Panc1 (cell line): ENCODE measurements around the gene MYEOV.

Experiments
- CTCF ChIP-seq: fragments of 450-650 bp; IDR thresholded peaks from 2 replicates; pipeline ENCODE4 v1.5.1; 2017; ENCODE audit warnings: mild to moderate bottlenecking
- POLR2AphosphoS5 ChIP-seq: IDR thresholded peaks from 2 replicates; pipeline ENCODE4 v1.6.1; 2012; ENCODE audit warnings: mild to moderate bottlenecking, low read depth, low read length, moderate library complexity
- TCF7L2 ChIP-seq: IDR thresholded peaks from 2 replicates; pipeline ENCODE4 v1.6.1; 2011; ENCODE audit warnings: mild to moderate bottlenecking, low read depth, low read length, inconsistent platforms
- TF ChIP-seq, protein P1 (sequence below), 2 experiments: IDR thresholded peaks; 2 replicates each; pipeline ENCODE4 v1.6.1; 2011 to 2012; ENCODE audit warnings: low read depth in 2 of 2, control low read depth in 1 of 2, low read length in 1 of 2, mild to moderate bottlenecking in 1 of 2, moderate library complexity in 1 of 2; ENCODE audit not compliant: insufficient read depth in 1 of 2

DNA sequence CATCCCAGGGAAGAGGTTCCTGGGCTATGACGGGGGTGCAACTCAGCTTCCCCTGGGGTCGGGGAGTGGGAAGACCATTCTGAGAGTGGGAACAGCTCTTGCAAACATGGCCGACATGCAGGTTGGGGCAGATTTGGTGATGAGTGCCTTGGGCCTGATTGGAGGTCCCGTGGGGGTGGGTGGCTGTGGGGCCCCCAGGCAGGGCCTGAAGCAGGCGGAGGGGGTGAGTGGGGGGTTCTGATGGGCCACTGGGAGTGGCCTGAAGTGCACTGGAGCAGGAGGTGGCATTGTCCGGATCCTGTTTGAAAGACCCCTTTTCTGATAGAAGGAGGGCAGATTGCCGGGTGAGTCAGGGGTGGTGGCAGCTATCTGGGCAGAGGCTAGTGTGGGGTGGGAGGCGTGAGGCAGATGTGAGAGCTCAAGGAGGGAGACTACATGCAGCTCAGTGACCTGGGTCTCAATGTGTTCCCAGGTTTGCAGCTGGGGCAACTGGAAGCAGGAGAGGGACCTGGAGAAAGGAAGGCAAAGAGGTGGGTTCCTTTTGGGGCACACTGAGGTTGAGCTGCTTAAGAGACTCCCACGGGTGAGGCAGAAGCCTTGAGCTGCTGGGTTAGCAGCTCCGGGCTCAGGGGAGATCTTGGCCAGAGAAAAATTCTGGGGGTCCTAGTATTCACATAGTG lies 15.1 kb downstream of the MYEOV start:
- TF ChIP-seq POLR2AphosphoS5 (no peak), CTCF (no peak), TCF7L2 (no peak)
- TF ChIP-seq, protein P1, sequence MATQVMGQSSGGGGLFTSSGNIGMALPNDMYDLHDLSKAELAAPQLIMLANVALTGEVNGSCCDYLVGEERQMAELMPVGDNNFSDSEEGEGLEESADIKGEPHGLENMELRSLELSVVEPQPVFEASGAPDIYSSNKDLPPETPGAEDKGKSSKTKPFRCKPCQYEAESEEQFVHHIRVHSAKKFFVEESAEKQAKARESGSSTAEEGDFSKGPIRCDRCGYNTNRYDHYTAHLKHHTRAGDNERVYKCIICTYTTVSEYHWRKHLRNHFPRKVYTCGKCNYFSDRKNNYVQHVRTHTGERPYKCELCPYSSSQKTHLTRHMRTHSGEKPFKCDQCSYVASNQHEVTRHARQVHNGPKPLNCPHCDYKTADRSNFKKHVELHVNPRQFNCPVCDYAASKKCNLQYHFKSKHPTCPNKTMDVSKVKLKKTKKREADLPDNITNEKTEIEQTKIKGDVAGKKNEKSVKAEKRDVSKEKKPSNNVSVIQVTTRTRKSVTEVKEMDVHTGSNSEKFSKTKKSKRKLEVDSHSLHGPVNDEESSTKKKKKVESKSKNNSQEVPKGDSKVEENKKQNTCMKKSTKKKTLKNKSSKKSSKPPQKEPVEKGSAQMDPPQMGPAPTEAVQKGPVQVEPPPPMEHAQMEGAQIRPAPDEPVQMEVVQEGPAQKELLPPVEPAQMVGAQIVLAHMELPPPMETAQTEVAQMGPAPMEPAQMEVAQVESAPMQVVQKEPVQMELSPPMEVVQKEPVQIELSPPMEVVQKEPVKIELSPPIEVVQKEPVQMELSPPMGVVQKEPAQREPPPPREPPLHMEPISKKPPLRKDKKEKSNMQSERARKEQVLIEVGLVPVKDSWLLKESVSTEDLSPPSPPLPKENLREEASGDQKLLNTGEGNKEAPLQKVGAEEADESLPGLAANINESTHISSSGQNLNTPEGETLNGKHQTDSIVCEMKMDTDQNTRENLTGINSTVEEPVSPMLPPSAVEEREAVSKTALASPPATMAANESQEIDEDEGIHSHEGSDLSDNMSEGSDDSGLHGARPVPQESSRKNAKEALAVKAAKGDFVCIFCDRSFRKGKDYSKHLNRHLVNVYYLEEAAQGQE (IDR thresholded peaks at IDR 0.05; ENCODE audit: insufficient read depth in 1 of 2, low read depth in 2 of 2, low read length in 1 of 2): no peak
